Measurements from ENCODE around the gene KRTAP12-2.
"Not testable (repeated sequence)": the region's sequence is repeated elsewhere in the genome, so short reads cannot be mapped to it uniquely, and the experiment has no call there.

KRTAP12-2 gene

GRCh38 chr21:44684483-44684882, 17.8 kb upstream of the KRTAP12-2 start:
- DNase-seq (ENCODE audit: insufficient read length, low spot score) (no peak), FAIRE-seq (no peak)
- no peak for TF ChIP-seq POLR2A (IDR thresholded peaks at IDR 0.05; ENCODE audit: low read depth, low read length)

DNA sequence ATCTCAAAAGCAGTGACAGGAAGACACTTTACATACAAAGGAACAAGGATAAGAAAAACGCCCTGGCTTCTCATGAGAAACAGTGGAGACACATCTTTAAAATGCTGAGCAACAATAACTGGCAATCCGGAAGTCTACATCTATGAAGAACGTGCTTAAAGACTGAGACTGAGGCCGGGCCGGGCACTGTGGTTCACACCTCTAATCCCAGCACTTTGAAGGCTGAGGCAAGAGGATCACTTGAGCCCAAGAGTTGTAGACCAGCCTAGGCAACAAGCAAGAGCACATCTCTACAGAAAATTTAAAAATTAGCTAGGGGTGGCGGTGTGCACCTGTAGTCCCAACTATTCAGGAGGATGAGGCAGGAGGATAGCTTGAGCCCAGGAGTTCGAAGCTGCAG, 17.4 kb upstream of the KRTAP12-2 start:
- DNase-seq (ENCODE audit: insufficient read length, low spot score) (no peak), FAIRE-seq (no peak)
- TF ChIP-seq POLR2A (IDR thresholded peaks at IDR 0.05; ENCODE audit: low read depth, low read length), result no peak

GRCh38 chr21:44682580-44683151, 15.9 kb upstream of the KRTAP12-2 start:
- no peak for TF ChIP-seq POLR2A (IDR thresholded peaks at IDR 0.05; ENCODE audit: low read depth, low read length)
- no peak for DNase-seq (ENCODE audit: insufficient read length, low spot score)
- FAIRE-seq, result no peak

- DNase-seq (ENCODE audit: insufficient read length, low spot score) (no peak), FAIRE-seq (no peak)
- TF ChIP-seq POLR2A (IDR thresholded peaks at IDR 0.05; ENCODE audit: low read depth, low read length), result no peak
Observed at GRCh38 chr21:44681861-44682579, 15.3 kb upstream of the KRTAP12-2 start, which contains the start of gene KRTAP12-1. Gene KRTAP12-1 (minus strand): TSS chr21:44682163. CDS start chr21:44682123, 40 bp downstream.

- DNase-seq (ENCODE audit: insufficient read length, low spot score), result no peak
Observed at GRCh38 chr21:44681152-44681551, 14.4 kb upstream of the KRTAP12-2 start.

DNA sequence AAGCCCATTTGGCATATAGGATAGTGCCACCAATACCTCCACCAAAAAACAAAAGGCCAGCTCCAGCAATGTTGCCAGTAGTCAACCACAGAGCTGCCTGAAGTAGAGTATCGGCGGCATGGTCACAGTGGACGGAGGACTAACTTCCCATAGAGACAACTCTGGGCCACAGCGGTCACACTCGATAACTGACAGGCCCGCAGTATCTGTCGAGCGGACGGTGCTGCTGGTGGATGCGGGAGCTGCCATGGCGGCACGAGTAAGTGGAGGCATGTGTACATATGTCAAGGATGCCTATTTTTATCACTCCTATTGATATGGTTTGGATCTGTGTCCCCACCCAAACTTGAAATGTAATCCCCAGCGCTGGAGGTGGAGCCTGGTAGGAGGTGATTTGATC, 11.2 kb upstream of the KRTAP12-2 start:
- TF ChIP-seq POLR2A (IDR thresholded peaks at IDR 0.05; ENCODE audit: low read depth, low read length), result no peak
- DNase-seq (ENCODE audit: insufficient read length, low spot score) (no peak), FAIRE-seq (no peak)

More at GRCh38 chr21:44681152-44681551, 14.4 kb upstream of the KRTAP12-2 start:
- no peak for TF ChIP-seq POLR2A (IDR thresholded peaks at IDR 0.05; ENCODE audit: low read depth, low read length)
- FAIRE-seq, result no peak

- FAIRE-seq (no peak), DNase-seq (ENCODE audit: insufficient read length, low spot score) (no peak)
- no peak for TF ChIP-seq POLR2A (IDR thresholded peaks at IDR 0.05; ENCODE audit: low read depth, low read length)
Observed at GRCh38 chr21:44671911-44672310, 5.2 kb upstream of the KRTAP12-2 start.

- TF ChIP-seq POLR2A (IDR thresholded peaks at IDR 0.05; ENCODE audit: low read depth, low read length), result no peak
- DNase-seq (ENCODE audit: insufficient read length, low spot score) (no peak), FAIRE-seq (no peak)
Observed at GRCh38 chr21:44670642-44671432, 4.1 kb upstream of the KRTAP12-2 start.

- no peak for TF ChIP-seq POLR2A (IDR thresholded peaks at IDR 0.05; ENCODE audit: low read depth, low read length)
- FAIRE-seq (no peak), DNase-seq (ENCODE audit: insufficient read length, low spot score) (no peak)
Observed at GRCh38 chr21:44667612-44668011, 885 bp upstream of the KRTAP12-2 start.

DNA sequence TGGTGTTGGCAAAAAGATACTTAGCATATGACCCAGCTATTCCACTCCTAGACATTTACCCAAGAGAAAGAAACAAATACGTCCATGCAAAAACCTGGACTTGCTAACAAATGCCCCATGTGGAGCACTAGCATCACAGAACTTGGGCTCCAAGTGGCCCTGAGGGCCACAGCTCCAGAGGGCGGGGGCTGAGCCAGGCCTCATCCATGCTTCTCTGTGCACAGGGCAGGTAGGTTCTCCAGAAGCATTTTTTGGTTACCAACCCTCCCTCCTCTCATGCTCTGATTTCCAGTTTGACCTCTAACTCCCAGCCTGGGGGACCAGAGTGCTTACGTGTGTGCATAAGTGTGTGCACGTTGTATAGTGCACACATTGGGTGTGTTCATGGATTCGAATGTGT, 2.0 kb downstream of the KRTAP12-2 start:
- no peak for TF ChIP-seq POLR2A (IDR thresholded peaks at IDR 0.05; ENCODE audit: low read depth, low read length)
- FAIRE-seq (no peak), DNase-seq (ENCODE audit: insufficient read length, low spot score) (no peak)

GRCh38 chr21:44661567-44661966, 5.2 kb downstream of the KRTAP12-2 start:
- DNase-seq (ENCODE audit: insufficient read length, low spot score); FAIRE-seq: not testable (repeated sequence)

DNA sequence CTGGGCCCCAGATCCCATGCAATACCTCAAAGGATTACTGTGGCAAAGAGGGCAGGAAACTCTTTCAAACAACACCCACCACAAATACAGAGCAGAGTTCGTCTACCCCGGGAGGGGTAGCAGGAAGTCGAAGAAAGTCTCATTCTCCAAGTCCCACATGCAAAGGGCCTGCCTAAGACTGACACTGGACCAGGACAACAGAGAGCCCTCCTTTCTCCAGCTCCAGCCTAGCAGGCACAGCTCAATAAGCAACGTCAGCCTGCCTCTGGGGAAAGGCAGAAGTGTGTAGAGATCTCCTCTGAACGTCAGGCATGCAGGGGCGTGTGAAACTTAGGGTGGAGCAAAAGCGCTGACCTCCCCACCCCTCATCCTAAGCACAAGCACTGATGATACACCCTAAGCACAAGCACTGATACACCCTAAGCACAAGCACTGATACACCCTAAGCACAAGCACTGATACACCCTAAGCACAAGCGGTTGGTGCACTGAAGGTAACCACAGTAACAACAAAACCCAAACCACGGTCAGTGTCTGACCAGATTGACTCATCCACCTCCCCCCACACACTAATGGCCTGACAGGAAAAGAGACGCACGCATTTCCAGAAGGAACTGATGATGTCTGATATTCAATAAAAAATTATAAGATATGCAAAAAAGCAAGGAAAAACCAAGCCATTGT, 7.7 kb downstream of the KRTAP12-2 start:
- DNase-seq (ENCODE audit: insufficient read length, low spot score), result no peak

GRCh38 chr21:44658541-44658910, 8.2 kb downstream of the KRTAP12-2 start:
- no peak for TF ChIP-seq POLR2A (IDR thresholded peaks at IDR 0.05; ENCODE audit: low read depth, low read length)
- FAIRE-seq (no peak), DNase-seq (ENCODE audit: insufficient read length, low spot score) (no peak)

More for the DNA sequence above, 7.7 kb downstream of the KRTAP12-2 start:
- FAIRE-seq, result no peak
- no peak for TF ChIP-seq POLR2A (IDR thresholded peaks at IDR 0.05; ENCODE audit: low read depth, low read length)
